Stimulated activated CD4-positive, alpha-beta T cell treated with anti-CD3 and anti-CD28 coated beads, Interleukin-1b, Interleukin-23, amount 100 ng/mL, for 48 hours (primary cell): ENCODE data around the gene OSCAR.
"Not testable (repeated sequence)": the region's sequence is repeated elsewhere in the genome, so short reads cannot be mapped to it uniquely, and the experiment has no call there.

ENCODE experiments used
- DNase-seq: peaks from one replicate; pipeline ENCODE4 v3.0.0-alpha.2; 2020

The OSCAR gene

DNA sequence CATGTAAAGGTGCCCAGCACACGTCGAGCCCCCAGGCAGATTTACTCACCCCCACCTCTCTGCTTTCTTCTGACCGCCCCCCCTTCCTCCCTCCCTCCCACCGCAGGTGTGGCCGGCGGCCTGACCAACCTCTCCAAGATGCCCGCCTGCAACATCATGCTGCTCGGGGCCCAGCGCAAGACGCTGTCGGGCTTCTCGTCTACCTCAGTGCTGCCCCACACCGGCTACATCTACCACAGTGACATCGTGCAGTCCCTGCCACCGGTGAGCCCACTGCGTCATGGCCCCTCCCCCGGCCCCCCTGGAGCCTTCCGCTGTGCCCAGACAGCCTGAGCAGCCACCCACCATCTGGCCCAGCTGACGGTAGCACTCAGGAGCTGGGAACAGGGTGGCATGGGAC is 23.8 kb upstream of the OSCAR start:
- no peak for DNase-seq

DNA sequence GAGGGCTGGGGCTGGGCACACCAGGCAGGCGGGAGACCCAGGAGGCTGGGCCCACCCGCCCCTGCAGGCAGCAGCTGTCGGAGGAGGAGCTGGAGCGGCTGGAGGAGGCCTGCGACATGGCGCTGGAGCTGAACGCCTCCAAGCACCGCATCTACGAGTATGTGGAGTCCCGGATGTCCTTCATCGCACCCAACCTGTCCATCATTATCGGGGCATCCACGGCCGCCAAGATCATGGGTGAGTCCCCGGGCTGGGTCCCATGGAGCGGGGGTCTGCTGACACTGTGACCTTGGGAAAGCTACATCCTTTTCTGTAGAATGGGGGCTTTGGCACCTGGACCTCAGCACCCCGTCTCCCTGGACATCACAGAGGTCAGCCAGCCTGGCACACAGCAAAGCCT is 23.1 kb upstream of the OSCAR start:
- no peak for DNase-seq

DNA sequence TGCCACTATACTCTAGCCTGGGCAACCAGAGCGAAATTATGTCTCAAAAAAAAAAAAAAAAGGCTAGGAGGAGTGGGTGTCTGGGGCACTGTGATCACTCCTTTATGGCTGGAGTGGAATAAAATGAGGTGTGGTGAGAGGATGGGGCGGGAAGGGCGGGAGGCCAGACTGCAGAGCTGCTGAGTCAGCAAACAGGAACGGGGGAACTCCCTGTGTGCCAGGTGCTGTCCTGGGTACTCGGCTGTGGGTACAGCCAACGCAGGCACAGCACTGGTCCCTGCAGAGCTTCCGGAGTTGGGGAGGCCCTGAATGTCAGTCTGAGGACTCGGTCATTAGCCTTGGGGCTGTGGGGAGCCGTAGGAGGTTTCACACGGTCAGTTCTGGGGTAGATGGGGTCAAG is 20.7 kb upstream of the OSCAR start:
- DNase-seq = no peak

DNA sequence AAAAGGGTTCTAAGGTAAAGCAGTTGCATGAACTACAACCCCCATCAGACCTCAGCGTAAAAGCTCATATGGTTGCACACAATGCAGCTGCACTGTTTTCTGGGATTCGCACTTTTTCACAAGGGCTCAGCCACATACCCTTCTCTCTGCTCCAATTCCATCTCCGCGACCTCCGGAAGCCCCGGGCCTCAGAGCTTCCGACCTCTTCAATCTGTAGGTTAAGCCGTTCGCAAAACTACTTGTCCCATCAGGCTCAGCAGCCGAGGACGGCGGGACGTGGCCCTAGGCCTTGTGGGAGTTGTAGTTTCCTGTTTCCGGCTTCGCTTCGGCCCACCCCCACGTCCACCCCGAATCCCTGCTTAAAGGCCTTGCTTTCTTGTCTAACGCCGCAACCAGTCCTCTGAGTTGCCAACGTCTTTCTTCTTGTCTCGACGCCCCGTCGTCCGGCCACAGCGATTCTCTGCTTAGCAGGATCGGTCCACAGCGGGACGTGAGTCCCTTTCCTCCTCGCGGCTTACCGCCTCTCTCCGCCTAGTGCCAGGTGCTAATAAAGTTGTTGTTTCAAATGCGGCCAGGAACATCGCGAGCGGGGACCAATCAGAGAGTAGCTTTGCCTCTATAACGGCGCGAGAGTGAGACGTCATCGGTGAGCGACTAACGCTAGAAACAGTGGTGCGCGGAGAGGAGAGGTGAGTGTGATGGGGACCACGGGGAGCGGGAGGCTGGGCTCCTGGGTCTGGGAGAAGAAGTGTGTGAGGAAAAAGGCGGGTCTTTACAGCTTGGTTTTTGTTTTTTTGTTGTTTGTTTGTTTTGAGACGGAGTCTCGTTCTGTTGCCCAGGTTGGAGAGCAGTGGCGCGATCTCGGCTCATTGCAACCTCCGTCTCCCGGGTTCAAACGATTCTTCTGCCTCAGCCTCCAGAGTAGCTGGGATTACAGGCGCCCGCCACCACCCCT is 14.8 kb upstream of the OSCAR start, which contains the start of the genes PRPF31 and TFPT:
TSS of gene PRPF31 (plus strand) at position 646 of the 955 bp plus-strand sequence. CDS start 2,525 bp downstream, outside the sequence.
TSS of gene TFPT (minus strand) at position 549 of the 955 bp plus-strand sequence. CDS start at position 161, 388 bp downstream.
- peak; percentile 97 for DNase-seq

DNA sequence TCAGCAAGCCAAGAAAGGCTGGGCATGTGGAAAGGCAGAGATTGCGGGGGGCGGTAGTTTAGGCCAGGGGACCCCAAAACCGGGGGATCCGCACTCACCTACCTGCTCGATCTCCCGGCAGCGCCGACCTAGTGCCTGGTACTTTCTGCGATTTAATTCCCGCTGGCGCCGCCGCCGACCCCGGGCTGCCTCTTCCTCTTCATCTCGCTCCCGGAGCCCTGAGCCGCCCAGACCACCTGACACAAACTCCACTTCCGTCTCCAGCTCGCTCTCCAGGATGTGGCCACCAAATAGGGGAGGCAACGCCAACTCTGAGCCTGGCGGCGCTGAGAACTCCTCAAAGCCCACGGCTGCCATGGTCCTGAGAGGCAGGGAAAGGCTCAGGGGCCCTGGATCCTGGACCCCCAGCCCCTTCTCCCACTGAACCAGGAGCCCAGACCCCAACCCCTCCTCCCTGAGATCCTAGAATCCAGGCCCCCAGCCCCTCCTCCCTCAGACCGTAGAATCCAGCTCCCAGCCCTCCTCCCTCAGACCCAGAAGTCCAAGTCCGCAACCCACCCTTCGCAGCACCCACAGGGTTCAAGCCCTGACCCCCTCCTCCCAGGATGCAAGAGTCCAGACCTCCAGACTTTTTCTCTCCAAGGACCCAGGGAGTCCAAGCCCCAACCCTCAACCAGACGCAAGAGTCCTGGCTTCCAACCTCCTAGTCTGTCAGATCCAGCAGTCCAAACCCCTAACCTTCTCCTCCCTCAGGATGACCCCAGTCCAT is 13.9 kb upstream of the OSCAR start:
- DNase-seq = peak; percentile 56

DNA sequence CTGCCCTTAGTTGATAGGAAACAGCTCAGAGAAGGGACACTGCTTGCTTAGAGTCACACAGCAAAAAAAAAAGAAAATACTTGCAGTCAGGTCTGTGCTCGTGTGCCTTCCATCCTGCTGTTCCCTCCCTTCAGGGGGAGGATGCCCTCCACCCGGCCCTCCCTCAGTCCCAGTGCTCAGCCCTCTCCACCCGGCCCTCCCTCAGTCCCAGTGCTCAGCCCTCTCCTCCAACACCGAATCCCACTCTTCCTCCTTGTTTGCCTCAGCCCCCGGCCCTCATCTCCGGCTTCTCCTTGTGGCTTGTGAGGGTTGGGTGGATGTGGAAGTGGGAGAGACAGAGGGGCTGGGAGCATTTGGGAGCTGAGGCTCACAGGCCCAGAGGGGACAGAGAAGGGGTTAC is 9.0 kb upstream of the OSCAR start:
- DNase-seq = no peak

DNA sequence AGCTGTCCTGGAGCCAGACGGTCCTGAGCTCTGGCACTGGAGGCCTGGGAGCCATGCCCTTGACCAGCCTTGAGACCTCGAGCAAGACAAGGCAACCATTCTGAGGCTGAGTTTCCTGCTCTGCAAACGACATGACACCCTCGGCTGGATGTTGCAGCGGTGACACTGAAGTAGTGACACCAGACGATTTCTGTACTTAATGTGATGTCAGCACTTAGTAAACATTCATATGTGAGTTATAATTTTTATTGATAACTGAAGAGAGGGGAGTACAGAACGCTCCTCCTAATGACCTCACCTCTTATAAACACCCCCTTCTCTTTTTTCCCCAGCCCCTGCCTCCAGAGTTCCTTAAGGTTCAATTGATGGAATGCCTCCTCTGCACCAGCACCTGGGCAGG is 7.9 kb upstream of the OSCAR start:
- no peak for DNase-seq

DNA sequence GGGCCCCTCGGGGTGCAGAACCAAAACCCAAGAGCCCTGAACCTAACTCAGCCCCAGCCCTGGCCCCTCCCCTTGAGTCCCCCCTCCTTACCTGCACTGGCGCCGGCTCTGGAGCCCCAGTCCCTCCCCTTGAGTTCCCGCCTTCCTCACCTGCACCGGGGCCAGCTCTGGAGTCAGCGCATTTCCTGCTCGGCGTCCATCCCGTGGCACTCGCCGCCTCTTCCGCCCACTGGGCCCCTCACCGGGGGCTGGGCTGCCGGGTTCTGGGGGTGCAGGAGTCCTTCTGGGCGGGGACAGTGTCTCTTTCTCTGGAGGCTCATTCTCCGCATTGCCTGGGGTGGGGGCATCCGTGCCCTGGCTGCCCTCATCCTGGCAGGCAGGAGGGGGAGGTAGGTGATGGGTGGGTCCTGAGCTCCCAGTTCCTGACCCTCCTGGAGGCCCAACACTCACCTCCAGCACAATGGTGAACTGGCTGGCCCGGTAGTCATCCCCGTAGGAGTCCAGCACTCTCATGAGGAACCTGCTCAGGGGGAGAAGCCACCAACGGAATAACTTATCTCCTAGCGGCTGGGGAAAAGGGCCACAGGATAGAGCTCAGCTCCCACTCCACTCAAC is 7.4 kb upstream of the OSCAR start:
- no peak for DNase-seq

DNA sequence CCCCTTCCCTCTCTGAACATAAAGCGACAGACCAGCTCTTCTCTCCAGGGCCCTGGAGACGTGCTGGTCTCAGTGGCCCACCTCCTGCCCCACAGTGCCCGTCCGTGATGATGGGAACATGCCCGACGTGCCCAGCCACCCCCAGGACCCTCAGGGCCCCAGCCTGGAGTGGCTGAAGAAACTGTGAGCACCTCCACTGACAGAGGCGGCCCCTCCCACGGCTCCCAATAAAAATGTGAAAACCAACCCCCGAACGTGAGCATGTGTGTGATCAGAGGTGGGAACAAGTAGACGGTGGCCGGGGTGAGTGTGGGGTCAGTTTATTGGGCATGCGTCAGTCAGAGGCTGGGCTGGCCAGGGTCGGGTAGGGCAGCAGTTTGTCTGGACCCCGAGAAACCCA is 6.1 kb upstream of the OSCAR start:
- no peak for DNase-seq

DNA sequence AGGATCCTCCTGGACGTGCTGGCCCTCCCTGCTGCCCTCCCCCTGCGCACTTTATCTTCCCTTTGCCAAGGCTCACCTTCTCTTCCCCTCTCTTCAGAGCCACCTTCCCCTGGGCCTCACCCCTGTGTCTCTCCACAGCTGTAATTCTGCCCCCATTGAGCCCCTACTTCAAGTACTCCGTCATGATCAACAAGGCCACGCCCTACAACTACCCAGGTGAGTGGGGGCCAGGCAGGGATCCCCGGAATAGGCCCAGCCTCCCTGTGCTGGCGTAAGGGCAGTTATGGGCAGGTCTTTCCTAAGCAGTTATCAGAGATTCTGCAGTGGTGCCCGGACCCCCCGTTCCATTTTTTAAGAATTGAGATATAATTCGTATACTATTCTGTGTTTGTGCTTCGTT is 5.2 kb upstream of the OSCAR start:
- no peak for DNase-seq

DNA sequence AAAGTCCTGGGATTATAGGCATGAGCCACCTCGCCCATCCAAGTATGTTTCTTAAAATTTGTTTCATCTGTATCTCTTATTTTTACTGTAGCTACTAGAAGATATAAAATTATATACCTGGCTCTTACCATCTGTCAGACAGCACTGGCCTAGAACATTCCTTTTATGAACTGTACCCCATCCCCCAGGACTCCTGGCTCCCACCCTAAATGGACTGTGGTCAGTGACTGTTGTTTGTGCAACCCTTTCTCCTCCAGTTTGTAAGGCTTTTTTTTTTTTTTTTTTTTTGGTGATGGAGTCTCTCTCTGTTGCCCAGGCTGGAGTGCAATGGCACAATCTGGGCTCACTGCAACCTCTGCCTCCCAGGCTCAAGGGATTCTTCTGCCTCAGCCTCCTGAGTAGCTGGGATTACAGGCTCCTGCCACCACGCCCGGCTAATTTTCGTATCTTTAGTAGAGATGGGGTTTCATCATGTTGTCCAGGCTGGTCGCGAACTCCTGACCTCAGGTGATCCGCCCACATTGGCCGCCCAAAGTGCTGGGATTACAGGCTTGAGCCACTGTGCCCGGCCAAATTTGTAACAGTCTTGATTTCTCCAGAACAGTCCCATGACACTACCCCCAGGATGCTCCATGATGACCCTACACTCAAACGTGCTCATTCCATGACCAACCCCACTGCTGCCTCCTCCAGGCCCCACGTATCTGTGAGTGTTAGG is 4.6 kb upstream of the OSCAR start:
- no peak for DNase-seq

DNA sequence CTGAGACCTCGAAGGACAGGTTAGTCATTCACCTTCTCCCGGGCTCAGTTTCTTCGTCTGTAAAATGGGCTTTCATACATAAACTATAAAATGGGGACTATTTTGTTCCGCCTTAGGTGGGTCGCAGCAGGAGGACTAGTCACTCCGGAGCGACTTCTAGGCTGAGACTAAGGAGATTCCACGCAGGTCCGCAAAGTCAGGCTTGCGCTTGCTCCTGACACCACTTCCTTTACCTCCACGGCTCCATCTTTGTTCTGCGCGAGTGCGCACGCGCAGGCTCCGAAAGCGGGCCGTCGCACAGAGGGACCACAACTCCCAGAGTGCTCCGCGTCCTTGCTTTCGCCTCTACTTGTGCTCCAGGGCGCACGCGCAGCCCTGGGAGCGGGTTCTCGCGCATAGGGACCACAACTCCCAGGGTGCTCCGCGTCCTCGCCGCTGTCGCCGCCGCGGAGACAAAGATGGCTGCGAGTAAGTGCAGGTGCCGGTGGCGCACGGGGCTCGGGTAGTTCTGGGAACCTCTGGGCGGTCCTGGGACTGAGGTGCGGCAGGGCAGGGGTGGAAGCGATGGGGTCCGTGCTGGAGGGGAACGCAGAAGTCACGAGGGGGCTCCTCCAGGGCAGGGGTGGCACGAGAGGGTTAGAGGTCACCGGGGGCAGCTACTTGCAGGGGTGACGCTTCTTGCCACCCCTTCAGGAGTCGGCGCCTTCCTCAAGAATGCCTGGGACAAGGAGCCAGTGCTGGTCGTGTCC is 2.0 kb upstream of the OSCAR start, which contains the start of gene NDUFA3:
TSS of gene NDUFA3 (plus strand) at position 435 of the 749 bp plus-strand sequence. CDS start at position 459, 24 bp downstream.
- DNase-seq = peak; percentile 98

DNA sequence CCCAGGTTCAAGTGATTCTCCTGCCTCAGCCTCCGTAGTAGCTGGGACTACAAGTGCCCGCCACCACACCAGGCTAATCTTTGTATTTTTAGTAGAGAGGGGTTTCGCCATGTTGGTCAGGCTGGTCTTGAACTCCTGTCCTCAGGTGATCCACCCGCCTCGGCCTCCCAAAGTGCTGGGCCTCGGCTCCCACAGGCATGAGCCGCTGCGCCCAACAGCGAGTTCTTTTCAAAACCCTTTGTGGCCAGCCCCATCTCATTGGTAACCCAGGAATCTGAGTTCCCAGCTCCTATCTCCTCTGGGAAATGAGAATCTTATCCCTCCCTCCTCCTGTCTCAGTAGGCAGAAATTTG is 724 bp downstream of the OSCAR start:
- not testable (repeated sequence) for DNase-seq

DNA sequence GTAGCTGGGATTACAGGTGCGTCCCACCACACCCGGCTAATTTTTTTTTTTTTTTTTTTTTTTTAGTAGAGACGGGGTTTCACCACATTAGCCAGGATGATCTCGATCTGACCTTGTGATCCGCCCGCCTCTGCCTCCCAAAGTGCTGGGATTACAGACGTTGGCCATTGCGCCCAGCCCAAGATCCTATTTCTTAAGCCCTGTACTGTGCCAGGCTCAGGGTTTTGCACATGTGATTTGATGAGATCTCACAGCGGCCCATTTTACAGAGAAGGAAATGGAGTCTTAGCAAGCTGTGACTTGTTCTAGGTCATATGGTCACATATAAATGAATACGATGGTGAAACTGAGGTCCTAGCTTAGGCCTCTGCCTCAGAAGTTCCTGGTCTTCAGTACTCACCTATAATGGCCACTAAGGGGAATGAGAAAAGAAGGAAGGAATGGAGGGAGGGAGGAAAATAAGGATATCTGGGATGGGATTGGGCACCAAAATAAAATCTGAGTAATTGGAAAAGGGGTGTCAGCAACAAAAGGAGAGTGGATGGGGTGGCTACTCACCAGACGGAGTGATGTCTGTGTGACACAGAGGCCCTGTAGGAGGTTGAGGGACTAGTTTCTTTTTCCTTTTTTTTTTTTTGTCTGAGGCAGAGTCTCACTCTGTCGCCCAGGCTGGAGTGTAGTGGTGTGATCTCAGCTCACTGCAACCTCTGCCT is 1.3 kb downstream of the OSCAR start:
- no peak for DNase-seq

DNA sequence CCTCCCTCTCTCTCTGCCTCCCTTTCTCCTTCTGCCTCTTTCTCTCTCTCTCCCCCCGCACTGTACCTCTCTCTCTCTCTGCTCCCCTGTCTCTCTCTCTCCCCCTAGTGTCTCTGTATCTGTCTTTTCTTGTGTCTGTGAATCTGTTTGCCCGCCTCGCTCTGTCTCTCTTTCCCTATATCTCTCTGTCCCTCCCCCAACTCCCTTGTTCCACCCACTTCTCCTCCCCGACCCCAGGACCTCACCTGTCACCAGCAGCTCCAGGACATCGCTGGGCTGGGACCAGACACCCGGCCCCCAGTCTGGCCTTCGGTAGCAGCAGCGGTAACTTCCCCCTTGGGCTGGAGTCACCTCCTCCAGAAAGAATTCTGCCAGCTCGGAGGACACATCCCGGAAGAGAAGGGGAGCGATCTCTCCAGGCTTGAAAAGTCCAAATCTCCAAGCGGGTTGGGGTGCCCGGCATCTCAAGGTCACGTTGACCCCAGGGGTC is 3.9 kb downstream of the OSCAR start:
- DNase-seq = no peak

DNA sequence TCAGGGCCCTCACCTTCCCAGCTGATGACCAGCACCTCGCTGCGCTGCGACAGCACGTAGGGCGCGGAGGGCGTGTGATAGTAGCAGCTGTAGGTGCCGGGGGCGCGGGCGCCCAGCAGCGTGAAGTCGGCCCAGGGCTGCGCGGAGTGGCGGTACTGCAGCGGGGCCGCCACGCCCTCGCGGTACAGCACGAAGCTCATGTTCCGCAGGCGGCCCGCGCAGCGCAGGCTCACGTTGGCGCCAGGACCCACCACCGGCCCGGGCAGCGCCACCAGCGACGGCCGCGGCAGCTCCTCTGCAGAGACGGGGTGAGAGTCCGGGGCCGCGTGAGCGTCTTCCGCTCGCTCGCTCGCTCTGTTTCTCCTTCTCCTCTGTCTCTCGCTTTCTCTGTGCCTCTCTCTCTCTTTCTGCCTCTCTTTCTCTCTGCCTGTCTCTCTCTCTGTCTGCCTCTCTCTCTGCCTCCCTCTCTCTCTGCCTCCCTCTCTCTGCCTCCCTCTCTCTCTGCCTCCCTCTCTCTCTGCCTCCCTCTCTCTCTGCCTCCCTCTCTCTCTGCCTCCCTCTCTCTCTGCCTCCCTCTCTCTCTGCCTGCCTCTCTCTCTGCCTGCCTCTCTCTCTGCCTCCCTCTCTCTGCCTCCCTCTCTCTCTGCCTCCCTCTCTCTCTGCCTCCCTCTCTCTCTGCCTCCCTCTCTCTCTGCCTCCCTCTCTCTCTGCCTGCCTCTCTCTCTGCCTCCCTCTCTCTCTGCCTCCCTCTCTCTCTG is 4.6 kb downstream of the OSCAR start:
- DNase-seq = peak; percentile 48

DNA sequence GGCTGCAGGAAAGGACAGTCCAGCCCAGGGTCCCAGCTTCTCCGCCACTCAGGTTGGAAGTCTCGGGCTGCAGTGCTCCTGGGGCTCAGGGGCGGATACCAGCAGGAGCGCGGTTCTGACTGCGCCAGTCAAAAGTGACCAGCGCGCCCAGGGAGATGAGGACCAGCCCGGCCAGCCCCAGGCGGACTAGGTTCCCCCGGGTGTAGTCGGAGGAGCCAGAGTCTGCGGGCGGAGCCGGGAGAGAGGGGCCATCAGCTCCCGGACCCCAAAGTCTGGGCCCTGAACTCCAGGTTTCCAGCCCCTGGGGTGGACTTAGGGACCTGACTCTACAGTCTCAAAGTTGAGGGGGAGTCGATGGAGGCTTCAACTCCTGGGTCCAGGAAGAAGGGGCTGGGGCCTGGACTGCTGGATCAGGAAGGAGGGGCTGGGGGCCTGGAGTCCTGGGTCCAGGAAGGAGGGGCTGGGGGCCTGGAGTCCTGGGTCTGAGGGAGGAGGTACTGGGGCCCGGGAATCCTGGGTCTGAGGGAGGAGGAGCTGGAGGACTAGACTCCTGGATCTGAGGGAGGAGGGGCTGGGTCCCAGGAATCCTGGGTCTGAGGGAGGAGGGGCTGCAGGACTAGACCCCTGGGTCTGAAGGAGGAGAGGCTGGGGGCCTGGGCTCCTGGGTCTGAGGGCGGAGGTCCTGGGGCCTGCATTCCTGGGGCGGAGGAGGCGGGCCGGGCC is 5.3 kb downstream of the OSCAR start:
- no peak for DNase-seq

DNA sequence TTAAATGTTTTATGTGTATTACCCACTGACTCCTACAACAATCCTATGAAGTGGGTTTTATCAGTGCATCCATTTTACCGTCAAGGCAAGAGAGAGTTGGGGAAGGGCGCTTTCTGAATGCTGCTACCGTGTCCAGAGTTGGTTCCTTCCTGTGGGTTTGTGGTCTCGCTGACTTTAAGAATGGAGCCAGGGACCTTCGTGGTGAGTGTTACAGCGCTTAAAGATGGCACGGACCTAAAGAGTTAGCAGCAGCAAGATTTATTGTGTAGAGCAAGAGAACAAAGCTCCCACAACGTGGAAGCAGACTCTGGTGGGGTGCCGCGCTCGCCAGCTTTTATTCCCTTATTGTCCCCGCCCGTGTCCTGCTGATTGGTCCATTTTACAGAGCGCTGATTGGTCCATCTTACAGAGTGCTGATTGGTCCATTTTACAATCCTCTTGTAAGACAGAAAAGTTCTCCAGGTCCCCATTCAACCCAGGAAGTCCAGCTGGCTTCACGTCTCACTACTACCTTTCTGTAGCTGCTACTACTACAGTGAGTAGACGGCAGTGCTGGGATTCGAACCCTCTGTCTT is 6.1 kb downstream of the OSCAR start:
- no peak for DNase-seq

DNA sequence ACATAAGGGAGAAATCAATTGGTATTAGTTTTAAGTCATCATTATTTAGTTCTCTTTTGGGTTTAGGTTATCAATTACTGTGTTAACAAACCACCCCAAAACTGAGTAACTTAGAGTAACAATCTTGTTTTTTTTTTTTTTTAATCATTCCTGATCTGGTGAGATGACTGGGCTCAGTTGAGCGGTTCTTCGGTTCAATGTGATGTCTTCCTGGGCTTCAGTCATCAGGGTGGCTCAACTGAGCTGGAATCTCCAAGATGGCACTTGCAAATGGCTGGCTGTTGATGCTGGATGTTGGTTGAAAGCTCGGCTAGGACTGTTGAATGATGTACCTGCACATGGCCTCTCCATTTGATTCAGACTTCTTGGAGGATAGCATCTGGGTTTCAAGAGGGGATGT is 16.2 kb downstream of the OSCAR start:
- DNase-seq = no peak
